ENCODE data around the gene S100A3. TPM values are rescaled to one million over a fixed set of nuclear protein-coding genes. Genes with fewer than 3 reads are reported as not detected.

The S100A3 gene
- total and polyA plus RNA-seq, 2 of the 13 experiments (the other 11 are each of a cell fraction or from before 2014, with no cell fraction given): 2.5 to 4.5 TPM

DNA sequence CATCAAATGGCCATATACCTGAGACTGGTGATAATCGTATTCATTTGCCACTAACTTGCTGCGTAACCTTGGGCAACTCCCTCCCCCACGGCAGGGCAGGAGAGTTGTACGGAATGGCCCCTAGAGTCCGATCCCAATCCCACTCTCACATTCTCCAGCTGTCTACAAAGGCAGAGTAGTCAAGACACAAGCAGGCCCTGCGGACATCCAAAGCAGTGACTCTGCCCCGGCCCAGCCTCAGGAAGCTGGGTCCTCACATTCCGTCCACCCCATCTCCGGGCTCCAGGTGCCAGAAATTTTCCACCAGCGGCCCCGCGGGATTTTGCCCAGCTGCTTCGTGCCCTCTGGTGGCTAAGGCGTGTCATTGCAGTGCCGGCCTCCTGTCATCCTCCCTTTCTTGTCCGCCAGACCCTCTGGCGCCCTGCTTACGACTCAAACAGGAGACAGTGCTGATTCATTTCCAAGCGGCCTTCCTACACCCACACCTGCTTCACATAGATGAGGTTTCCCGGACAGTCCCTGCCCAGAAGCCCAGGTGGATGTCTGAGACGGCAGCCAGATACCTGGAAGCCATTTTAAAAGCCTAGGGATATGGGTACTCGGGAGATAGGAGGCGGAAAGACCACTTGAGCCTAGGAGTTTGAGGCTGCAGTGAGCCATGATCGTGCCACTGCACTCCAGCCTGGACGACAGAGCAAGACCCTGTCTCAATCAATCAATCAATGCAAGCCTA lies 19.5 kb upstream of the S100A3 start (continued):
- TF ChIP-seq, protein P1, sequence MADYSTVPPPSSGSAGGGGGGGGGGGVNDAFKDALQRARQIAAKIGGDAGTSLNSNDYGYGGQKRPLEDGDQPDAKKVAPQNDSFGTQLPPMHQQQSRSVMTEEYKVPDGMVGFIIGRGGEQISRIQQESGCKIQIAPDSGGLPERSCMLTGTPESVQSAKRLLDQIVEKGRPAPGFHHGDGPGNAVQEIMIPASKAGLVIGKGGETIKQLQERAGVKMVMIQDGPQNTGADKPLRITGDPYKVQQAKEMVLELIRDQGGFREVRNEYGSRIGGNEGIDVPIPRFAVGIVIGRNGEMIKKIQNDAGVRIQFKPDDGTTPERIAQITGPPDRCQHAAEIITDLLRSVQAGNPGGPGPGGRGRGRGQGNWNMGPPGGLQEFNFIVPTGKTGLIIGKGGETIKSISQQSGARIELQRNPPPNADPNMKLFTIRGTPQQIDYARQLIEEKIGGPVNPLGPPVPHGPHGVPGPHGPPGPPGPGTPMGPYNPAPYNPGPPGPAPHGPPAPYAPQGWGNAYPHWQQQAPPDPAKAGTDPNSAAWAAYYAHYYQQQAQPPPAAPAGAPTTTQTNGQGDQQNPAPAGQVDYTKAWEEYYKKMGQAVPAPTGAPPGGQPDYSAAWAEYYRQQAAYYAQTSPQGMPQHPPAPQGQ (CRISPR knock-in tag; IDR thresholded peaks at IDR 0.05; ENCODE audit: borderline replicate concordance): no peak
- TF ChIP-seq MIER3 (CRISPR knock-in tag; IDR thresholded peaks at IDR 0.05; ENCODE audit: borderline replicate concordance): peak; percentile 35; the same call in 1 of the 2 replicates
- no peak for TF ChIP-seq FIP1L1 (IDR thresholded peaks at IDR 0.05; ENCODE audit: borderline replicate concordance, insufficient read depth, low read depth, low read length)
- peak; percentile 44 for TF ChIP-seq RBM39 (IDR thresholded peaks at IDR 0.05; ENCODE audit: low read depth, low read length, poor library complexity, severe bottlenecking)
- TF ChIP-seq NFE2L1 (CRISPR knock-in tag; IDR thresholded peaks at IDR 0.05; ENCODE audit: borderline replicate concordance): no peak
- TF ChIP-seq, protein P2, sequence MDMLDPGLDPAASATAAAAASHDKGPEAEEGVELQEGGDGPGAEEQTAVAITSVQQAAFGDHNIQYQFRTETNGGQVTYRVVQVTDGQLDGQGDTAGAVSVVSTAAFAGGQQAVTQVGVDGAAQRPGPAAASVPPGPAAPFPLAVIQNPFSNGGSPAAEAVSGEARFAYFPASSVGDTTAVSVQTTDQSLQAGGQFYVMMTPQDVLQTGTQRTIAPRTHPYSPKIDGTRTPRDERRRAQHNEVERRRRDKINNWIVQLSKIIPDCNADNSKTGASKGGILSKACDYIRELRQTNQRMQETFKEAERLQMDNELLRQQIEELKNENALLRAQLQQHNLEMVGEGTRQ (IDR thresholded peaks at IDR 0.05; ENCODE audit: low read depth, low read length): no peak
- TF ChIP-seq, protein P2 (CRISPR knock-in tag; IDR thresholded peaks at IDR 0.05; ENCODE audit: borderline replicate concordance): no peak
- TF ChIP-seq GZF1 (CRISPR knock-in tag; IDR thresholded peaks at IDR 0.05): no peak
- TF ChIP-seq ZNF282 (IDR thresholded peaks at IDR 0.05; ENCODE audit: partially characterized antibody): no peak
- no peak for TF ChIP-seq SETDB1 (CRISPR knock-in tag; IDR thresholded peaks at IDR 0.05; ENCODE audit: borderline replicate concordance)
- TF ChIP-seq RXRB (CRISPR knock-in tag; IDR thresholded peaks at IDR 0.05; ENCODE audit: borderline replicate concordance): peak; percentile 54; the same call in 1 of the 2 replicates
- TF ChIP-seq, protein P3, sequence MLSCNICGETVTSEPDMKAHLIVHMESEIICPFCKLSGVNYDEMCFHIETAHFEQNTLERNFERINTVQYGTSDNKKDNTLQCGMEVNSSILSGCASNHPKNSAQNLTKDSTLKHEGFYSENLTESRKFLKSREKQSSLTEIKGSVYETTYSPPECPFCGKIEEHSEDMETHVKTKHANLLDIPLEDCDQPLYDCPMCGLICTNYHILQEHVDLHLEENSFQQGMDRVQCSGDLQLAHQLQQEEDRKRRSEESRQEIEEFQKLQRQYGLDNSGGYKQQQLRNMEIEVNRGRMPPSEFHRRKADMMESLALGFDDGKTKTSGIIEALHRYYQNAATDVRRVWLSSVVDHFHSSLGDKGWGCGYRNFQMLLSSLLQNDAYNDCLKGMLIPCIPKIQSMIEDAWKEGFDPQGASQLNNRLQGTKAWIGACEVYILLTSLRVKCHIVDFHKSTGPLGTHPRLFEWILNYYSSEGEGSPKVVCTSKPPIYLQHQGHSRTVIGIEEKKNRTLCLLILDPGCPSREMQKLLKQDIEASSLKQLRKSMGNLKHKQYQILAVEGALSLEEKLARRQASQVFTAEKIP (CRISPR knock-in tag; IDR thresholded peaks at IDR 0.05; ENCODE audit: borderline replicate concordance): no peak
- no peak for TF ChIP-seq ZNF256 (CRISPR knock-in tag; conservative IDR thresholded peaks at IDR 0.05)
- TF ChIP-seq ZNF614 (CRISPR knock-in tag; IDR thresholded peaks at IDR 0.05; ENCODE audit: borderline replicate concordance): 0 out of 2 replicates have a peak, but pooled peaks have one; percentile 23

All from HepG2 (cell line).